Suprapubic skin (tissue), 3 donors: ENCODE measurements around the gene STYXL1.

Experiments
- POLR2A ChIP-seq, 2 donors: fragments of 450-650 bp; IDR thresholded peaks; one replicate each; pipeline ENCODE4 v1.6.1; 2017; ENCODE audit warnings: antibody characterized with exemption in 2 of 2, mild to moderate bottlenecking in 2 of 2, moderate library complexity in 2 of 2
- TF ChIP-seq, protein P1 (sequence below), 2 donors: fragments of 200-600 bp in 1 of 2; fragments of 450-650 bp in 1 of 2; sonication (generic) in 1 of 2; IDR thresholded peaks; one replicate each; pipeline ENCODE4 v1.5.1; 2016 to 2019; ENCODE audit warnings: antibody characterized with exemption in 2 of 2, mild to moderate bottlenecking in 1 of 2, moderate library complexity in 1 of 2

DNA sequence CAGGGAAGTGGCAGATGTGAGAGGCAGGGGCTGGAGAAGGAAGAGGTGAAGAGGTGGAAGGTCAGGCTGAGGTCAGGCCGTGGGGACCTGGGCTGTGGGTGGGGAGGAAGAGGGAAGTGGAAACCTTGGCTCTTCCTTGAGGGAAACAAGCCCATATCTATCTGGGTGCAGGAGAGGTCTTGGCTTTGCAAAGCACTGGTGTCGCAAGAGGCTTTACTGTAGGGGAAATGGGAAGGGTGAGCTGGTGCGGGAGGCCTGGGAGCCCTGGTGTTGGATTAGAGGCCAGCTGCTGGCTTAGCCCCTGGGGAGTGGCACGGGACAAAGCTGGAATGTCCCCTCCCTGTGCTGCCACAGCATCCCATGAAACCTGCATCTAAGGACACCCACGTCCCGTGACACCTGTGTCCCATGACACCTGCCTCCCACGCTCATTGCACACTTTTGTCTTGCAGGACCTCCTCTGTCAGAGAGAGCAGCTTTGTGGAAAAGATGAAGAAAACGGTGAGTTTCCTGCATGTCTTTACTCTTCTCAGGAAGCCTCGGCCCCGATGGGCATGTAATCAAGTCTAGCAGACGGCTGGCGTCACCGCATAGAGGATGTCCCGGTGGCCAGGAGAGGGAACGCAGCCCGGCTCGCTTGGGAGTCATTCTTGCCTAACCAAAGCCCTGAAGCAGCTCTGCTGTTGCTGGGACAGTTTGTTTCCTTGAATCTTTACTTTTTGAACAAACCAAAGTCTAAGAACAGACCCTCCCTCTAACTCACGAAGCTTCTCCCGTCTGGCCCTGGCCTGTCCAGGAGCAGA, 75.6 kb downstream of the STYXL1 start:
- TF ChIP-seq, protein P1, sequence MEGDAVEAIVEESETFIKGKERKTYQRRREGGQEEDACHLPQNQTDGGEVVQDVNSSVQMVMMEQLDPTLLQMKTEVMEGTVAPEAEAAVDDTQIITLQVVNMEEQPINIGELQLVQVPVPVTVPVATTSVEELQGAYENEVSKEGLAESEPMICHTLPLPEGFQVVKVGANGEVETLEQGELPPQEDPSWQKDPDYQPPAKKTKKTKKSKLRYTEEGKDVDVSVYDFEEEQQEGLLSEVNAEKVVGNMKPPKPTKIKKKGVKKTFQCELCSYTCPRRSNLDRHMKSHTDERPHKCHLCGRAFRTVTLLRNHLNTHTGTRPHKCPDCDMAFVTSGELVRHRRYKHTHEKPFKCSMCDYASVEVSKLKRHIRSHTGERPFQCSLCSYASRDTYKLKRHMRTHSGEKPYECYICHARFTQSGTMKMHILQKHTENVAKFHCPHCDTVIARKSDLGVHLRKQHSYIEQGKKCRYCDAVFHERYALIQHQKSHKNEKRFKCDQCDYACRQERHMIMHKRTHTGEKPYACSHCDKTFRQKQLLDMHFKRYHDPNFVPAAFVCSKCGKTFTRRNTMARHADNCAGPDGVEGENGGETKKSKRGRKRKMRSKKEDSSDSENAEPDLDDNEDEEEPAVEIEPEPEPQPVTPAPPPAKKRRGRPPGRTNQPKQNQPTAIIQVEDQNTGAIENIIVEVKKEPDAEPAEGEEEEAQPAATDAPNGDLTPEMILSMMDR (IDR thresholded peaks at IDR 0.05), result no peak
- TF ChIP-seq POLR2A (IDR thresholded peaks at IDR 0.05), result no peak
